H1 (cell line): ENCODE measurements around the gene KIF26B. TPM values are rescaled to one million over a fixed set of nuclear protein-coding genes. Genes with fewer than 3 reads are reported as not detected.

Experiments
- CTCF ChIA-PET: fragments of 300-600 bp; sonication (Branson Sonifier 250); formaldehyde crosslinking; loops from one replicate; lab custom pipeline; 2021; ENCODE audit not compliant: partially characterized antibody; lab: Charles Lee
- POLR2A ChIA-PET: fragments of 300-600 bp; sonication (Branson Sonifier 250); formaldehyde crosslinking; loops from one replicate; lab custom pipeline; 2021; ENCODE audit warnings: inconsistent platforms; ENCODE audit not compliant: partially characterized antibody; lab: Charles Lee
- DNase-seq, 2 experiments: peaks; one replicate each; pipeline versions ENCODE4 v3.0.0 to v3.0.0-alpha.2; 2010 to 2022; ENCODE audit warnings: low spot score in 2 of 2, low read depth in 1 of 2, mixed read lengths in 1 of 2
- FAIRE-seq: peaks from 2 replicates; lab custom pipeline; 2011; peaks lifted over from hg19 to GRCh38; lab: Jason Lieb, UNC
- H2AFZ ChIP-seq: 2 replicates; pipeline ENCODE4 v1.8.1; 2012; ENCODE audit warnings: low read length, inconsistent platforms
- H2AK5ac ChIP-seq: 2 replicates; pipeline ENCODE4 v1.6.1; 2013; ENCODE audit warnings: low read depth, low read length
- H2BK120ac ChIP-seq: replicated peaks from 2 replicates; pipeline ENCODE3; 2013; ENCODE audit warnings: low read depth, low read length, inconsistent platforms
- H2BK12ac ChIP-seq: 2 replicates; pipeline ENCODE4 v1.6.1; 2013; ENCODE audit warnings: low read depth, low read length
- H2BK15ac ChIP-seq: 2 replicates; pipeline ENCODE4 v1.6.1; 2013; ENCODE audit warnings: low read length
- H2BK20ac ChIP-seq: 2 replicates; pipeline ENCODE4 v1.6.1; 2013; ENCODE audit warnings: low read length
- H2BK5ac ChIP-seq: 2 replicates; pipeline ENCODE4 v1.6.1; 2013; ENCODE audit warnings: low read depth, low read length
- H3K14ac ChIP-seq: 2 replicates; pipeline ENCODE4 v1.6.1; 2013; ENCODE audit warnings: inconsistent platforms; ENCODE audit not compliant: insufficient read length
- H3K18ac ChIP-seq: 2 replicates; pipeline ENCODE4 v1.6.1; 2013; ENCODE audit warnings: low read length; ENCODE audit errors: extremely low read depth
- H3K23ac ChIP-seq: 2 replicates; pipeline ENCODE4 v1.6.1; 2013; ENCODE audit warnings: inconsistent platforms; ENCODE audit not compliant: insufficient read length
- H3K23me2 ChIP-seq: 2 replicates; pipeline ENCODE4 v1.6.1; 2013; ENCODE audit warnings: low read depth, low read length
- H3K27ac ChIP-seq: 2 replicates; pipeline ENCODE4 v1.6.1; 2011; ENCODE audit warnings: low read depth, low read length, inconsistent platforms
- H3K27me3 ChIP-seq, 4 experiments: replicated peaks in 1 of 4; 1 replicate in 1 of 4; 2 replicates in 3 of 4; pipeline versions ENCODE4 v1.6.1 to v1.8.1; 2011 to 2013; ENCODE audit warnings: low read length in 3 of 4, mild to moderate bottlenecking in 3 of 4, inconsistent platforms in 2 of 4, mixed read lengths in 2 of 4, moderate library complexity in 1 of 4; ENCODE audit not compliant: control insufficient read depth in 3 of 4, insufficient read depth in 3 of 4; ENCODE audit errors: extremely low read depth in 1 of 4
- H3K36me3 ChIP-seq, 4 experiments: 2 replicates each; pipeline versions ENCODE4 v1.6.1 to v1.8.1; 2011 to 2013; ENCODE audit warnings: mild to moderate bottlenecking in 4 of 4, low read length in 3 of 4, moderate library complexity in 2 of 4, control low read depth in 1 of 4, inconsistent platforms in 1 of 4; ENCODE audit not compliant: insufficient read depth in 4 of 4, control insufficient read depth in 2 of 4
- H3K4ac ChIP-seq: replicated peaks from 2 replicates; pipeline ENCODE3; 2013; ENCODE audit warnings: low read length, low read depth, mixed read lengths, inconsistent platforms; ENCODE audit not compliant: insufficient read length
- H3K4me1 ChIP-seq, 4 experiments: replicated peaks in 1 of 4; 1 replicate in 1 of 4; 2 replicates in 3 of 4; pipeline versions ENCODE4 v1.6.1 to v1.8.1; 2011 to 2013; ENCODE audit warnings: low read length in 3 of 4, inconsistent platforms in 2 of 4, mixed read lengths in 1 of 4; ENCODE audit not compliant: insufficient read depth in 4 of 4, control insufficient read depth in 3 of 4
- H3K4me2 ChIP-seq, 2 experiments: 2 replicates each; pipeline versions ENCODE4 v1.6.1 to v1.8.1; 2011 to 2013; ENCODE audit warnings: low read depth in 2 of 2, low read length in 2 of 2, control low read depth in 1 of 2, inconsistent platforms in 1 of 2, mild to moderate bottlenecking in 1 of 2; ENCODE audit not compliant: insufficient read depth in 1 of 2
- H3K4me3 ChIP-seq, 4 experiments: fragments of 200-600, 300-600 bp in 1 of 4; sonication (generic), shearing (Covaris generic), sonication (Bioruptor Twin) in 1 of 4; 2 replicates each; pipeline versions ENCODE4 v1.5.1 to v1.8.1; 2011 to 2016; ENCODE audit warnings: low read length in 4 of 4, low read depth in 3 of 4, control low read depth in 2 of 4, inconsistent platforms in 2 of 4, mild to moderate bottlenecking in 2 of 4, mixed read lengths in 1 of 4, moderate library complexity in 1 of 4; ENCODE audit not compliant: insufficient read depth in 2 of 4; ENCODE audit errors: extremely low read depth in 1 of 4
- H3K56ac ChIP-seq: replicated peaks from 2 replicates; pipeline ENCODE3; 2013; ENCODE audit warnings: low read depth, mild to moderate bottlenecking, mixed read lengths, low read length, inconsistent platforms; ENCODE audit not compliant: insufficient read length
- H3K79me1 ChIP-seq: 2 replicates; pipeline ENCODE4 v1.6.1; 2013; ENCODE audit warnings: low read depth, low read length, control low read depth
- H3K79me2 ChIP-seq, 2 experiments: 2 replicates each; pipeline versions ENCODE4 v1.6.1 to v1.8.1; 2012 to 2013; ENCODE audit warnings: low read length in 2 of 2, mild to moderate bottlenecking in 2 of 2, inconsistent platforms in 1 of 2; ENCODE audit not compliant: insufficient read depth in 2 of 2, control insufficient read depth in 1 of 2
- H3K9ac ChIP-seq, 4 experiments: replicated peaks in 1 of 4; 1 replicate in 1 of 4; 2 replicates in 3 of 4; pipeline versions ENCODE4 v1.6.1 to v1.8.1; 2011 to 2013; ENCODE audit warnings: low read depth in 3 of 4, low read length in 3 of 4, control low read depth in 2 of 4, mild to moderate bottlenecking in 2 of 4, moderate library complexity in 2 of 4, inconsistent platforms in 1 of 4; ENCODE audit errors: extremely low read depth in 1 of 4
- H3K9me3 ChIP-seq, 2 experiments: 2 replicates each; pipeline versions ENCODE4 v1.6.1 to v1.8.1; 2012 to 2013; ENCODE audit warnings: mild to moderate bottlenecking in 2 of 2, moderate library complexity in 2 of 2, control low read depth in 1 of 2, inconsistent platforms in 1 of 2, low read depth in 1 of 2, low read length in 1 of 2, mixed read lengths in 1 of 2; ENCODE audit not compliant: insufficient read depth in 2 of 2
- H4K20me1 ChIP-seq, 2 experiments: replicated peaks in 1 of 2; 2 replicates each; pipeline versions ENCODE3 to v1.8.1; 2011 to 2013; ENCODE audit warnings: inconsistent platforms in 2 of 2, low read length in 2 of 2, mild to moderate bottlenecking in 1 of 2; ENCODE audit not compliant: insufficient read depth in 2 of 2, control insufficient read depth in 1 of 2
- H4K5ac ChIP-seq: 2 replicates; pipeline ENCODE4 v1.6.1; 2013; ENCODE audit warnings: low read length, low read depth, mixed read lengths, inconsistent platforms; ENCODE audit not compliant: insufficient read length
- H4K8ac ChIP-seq: 2 replicates; pipeline ENCODE4 v1.8.0; 2013; ENCODE audit warnings: mild to moderate bottlenecking, moderate library complexity, low read length, inconsistent platforms; ENCODE audit not compliant: insufficient read depth; ENCODE audit errors: extremely low read depth
- H4K91ac ChIP-seq: replicated peaks from 2 replicates; pipeline ENCODE3; 2013; ENCODE audit warnings: low read length, mixed read lengths, inconsistent platforms; ENCODE audit not compliant: insufficient read length
- ATF3 ChIP-seq: IDR thresholded peaks from 2 replicates; pipeline ENCODE4 v1.6.1; 2011; ENCODE audit warnings: low read depth, mild to moderate bottlenecking, low read length; ENCODE audit not compliant: insufficient read depth
- BRCA1 ChIP-seq: IDR thresholded peaks from 2 replicates; pipeline ENCODE4 v1.6.1; 2012; ENCODE audit warnings: low read depth, low read length, improper control_type of control experiment
- EZH2 ChIP-seq: fragments of 200-600 bp; sonication (generic); IDR thresholded peaks from 2 replicates; pipeline ENCODE4 v1.7.1; 2012; ENCODE audit warnings: low read depth, mild to moderate bottlenecking, moderate library complexity, low read length, inconsistent platforms; ENCODE audit not compliant: severe bottlenecking
- FOSL1 ChIP-seq: IDR thresholded peaks from 2 replicates; pipeline ENCODE4 v1.6.1; 2011; ENCODE audit warnings: mild to moderate bottlenecking, low read depth, low read length, moderate library complexity; ENCODE audit not compliant: insufficient read depth
- HDAC2 ChIP-seq, 2 experiments: fragments of 300-600 bp in 1 of 2; sonication (generic) in 1 of 2; IDR thresholded peaks; 2 replicates each; pipeline ENCODE4 v1.6.1; 2011 to 2012; ENCODE audit warnings: low read depth in 2 of 2, low read length in 2 of 2, mild to moderate bottlenecking in 2 of 2, moderate library complexity in 2 of 2, borderline replicate concordance in 1 of 2, inconsistent platforms in 1 of 2
- NRF1 ChIP-seq: IDR thresholded peaks from 2 replicates; pipeline ENCODE4 v1.6.1; 2011; ENCODE audit warnings: mild to moderate bottlenecking, low read depth, low read length, improper control_type of control experiment
- RNF2 ChIP-seq: fragments of 200-900, 300-1000 bp; sonication (generic); IDR thresholded peaks from 2 replicates; pipeline ENCODE4 v1.7.1; 2016; ENCODE audit warnings: borderline replicate concordance, low read depth, mild to moderate bottlenecking, antibody characterized with exemption, low read length; ENCODE audit not compliant: poor library complexity, severe bottlenecking; ENCODE audit errors: missing control alignments
- SP1 ChIP-seq: IDR thresholded peaks from 2 replicates; pipeline ENCODE4 v1.6.1; 2011; ENCODE audit warnings: low read depth, low read length
- SP4 ChIP-seq: IDR thresholded peaks from 2 replicates; pipeline ENCODE4 v1.6.1; 2012; ENCODE audit warnings: low read length, inconsistent platforms
- SRF ChIP-seq: IDR thresholded peaks from 2 replicates; pipeline ENCODE4 v1.6.1; 2011; ENCODE audit warnings: mild to moderate bottlenecking, low read depth, low read length, moderate library complexity
- TAF1 ChIP-seq: IDR thresholded peaks from 2 replicates; pipeline ENCODE4 v1.6.1; 2011; ENCODE audit warnings: mild to moderate bottlenecking, low read depth, low read length
- TCF12 ChIP-seq: IDR thresholded peaks from 2 replicates; pipeline ENCODE4 v1.6.1; 2011; ENCODE audit warnings: low read depth, mild to moderate bottlenecking, low read length
- WGBS, 2 experiments: shearing (Covaris generic) in 1 of 2; methylation state at CpG; one replicate each; pipeline versions ENCODE4 v1.1.6 to v1.1.7; 2013 to 2015; ENCODE audit warnings: low lambda C conversion rate in 2 of 2, mixed read lengths in 2 of 2, inconsistent platforms in 1 of 2, low coverage in 1 of 2, missing lambda C conversion rate in 1 of 2; ENCODE audit not compliant: insufficient replicate concordance in 2 of 2, insufficient coverage in 1 of 2, insufficient read length in 1 of 2; ENCODE audit errors: extremely low coverage in 1 of 2, missing lambda C conversion rate in 1 of 2; 5-methylcytosine and 5-hydroxymethylcytosine counted together
- polyA plus RNA-seq, 7 experiments: library from polyadenylated mRNA; depleted of rRNA in 3 of 7; stranded (reverse) in 5 of 7; unstranded in 2 of 7; fragments of >200 nt in 5 of 7; fragments of 200-250 nt in 2 of 7; gene quantifications; 1 replicate in 5 of 7; 2 replicates in 1 of 7; 4 replicates in 1 of 7; pipeline versions ENCODE4 v1.2.1 to v1.2.3, GENCODE V29; 2011 to 2013; ENCODE audit warnings: missing spikeins in 2 of 7, mixed read lengths in 2 of 7
- total RNA-seq: library from RNA; stranded (reverse); fragmentation: NEBNext Ultra II Directional; extraction: Animal tissue kit (Norgen Biotek cat#: 25700); gene quantifications from 2 replicates; pipeline ENCODE4 v1.2.1, GENCODE V29; 2021

The KIF26B gene
- total and polyA plus RNA-seq, 2 of the 8 experiments (the other 6 are each of a cell fraction or from before 2014, with no cell fraction given), result 0.06 to 0.28 TPM

GRCh38 chr1:245693941-245694752 is 539.4 kb downstream of the KIF26B start:
- no peak overlapping the region for H3K27ac ChIP-seq
- no peak overlapping the region for H4K8ac ChIP-seq
- H3K9me3 ChIP-seq, result no peaks in the 10 kb centered on the region
- no peak overlapping the region for H3K4ac ChIP-seq
- H2AK5ac ChIP-seq, result no peak overlapping the region
- H2BK5ac ChIP-seq, result no peak overlapping the region
- no peak overlapping the region for H3K4me3 ChIP-seq
- ChIA-PET CTCF (interaction anchor here (1.0 to 2.1 kb wide), 4 partner anchors 9 to 350 kb away, joined by 3 to 6 read pairs (median 3); no protein-coding TSS in a partner anchor), POLR2A (no interaction called here)
- H3K23ac ChIP-seq, result no peak overlapping the region
- no peak overlapping the region for H2BK120ac ChIP-seq
- no peaks in the 10 kb centered on the region for H3K23me2 ChIP-seq
- no peak overlapping the region for H3K14ac ChIP-seq
- H3K18ac ChIP-seq, result no peak overlapping the region
- no peak for FAIRE-seq
- H4K91ac ChIP-seq, result no peak overlapping the region
- no peak overlapping the region for H2BK20ac ChIP-seq
- no peak overlapping the region for H2BK12ac ChIP-seq
- DNase-seq, result no peak
- no peak overlapping the region for H2AFZ ChIP-seq
- H3K79me2 ChIP-seq, result no peaks in the 10 kb centered on the region
- H3K4me2 ChIP-seq, result no peak overlapping the region
- peaks cover 0 to 2% (median 0%) of the 10 kb centered on the region in 4 experiments; a peak in 1 of 7 replicates for H3K27me3 ChIP-seq
- H3K79me1 ChIP-seq, result no peaks in the 10 kb centered on the region
- 87% methylated on average over 14 of the region's 19 CpGs; no CpG with 5 or more reads in 1 of the 2 experiments for WGBS, 2 experiments
- no peak overlapping the region for H2BK15ac ChIP-seq
- H3K36me3 ChIP-seq, result no peaks in the 10 kb centered on the region
- H4K20me1 ChIP-seq, result no peaks in the 10 kb centered on the region
- no peaks in the 10 kb centered on the region for H3K4me1 ChIP-seq
- no peak overlapping the region for H3K56ac ChIP-seq
- H4K5ac ChIP-seq, result no peak overlapping the region
- H3K9ac ChIP-seq, result no peak overlapping the region
- TF ChIP-seq BRCA1 (no peak), RNF2 (no peak), HDAC2 (IDR thresholded peaks at IDR 0.05; ENCODE audit: borderline replicate concordance in 1 of 2, low read depth in 2 of 2, low read length in 2 of 2) (no peak), SP1 (no peak), TCF12 (no peak), NRF1 (no peak), SP4 (no peak), EZH2 (no peak), SRF (no peak), FOSL1 (no peak), TAF1 (no peak), ATF3 (no peak)
